Stimulated activated CD8-positive, alpha-beta memory T cell treated with anti-CD3 and anti-CD28 coated beads, Interleukin-15, amount 100 ng/mL, for 1 hour (primary cell): Measurements from ENCODE around the gene CYP26A1.

ENCODE experiments used
- DNase-seq: peaks from one replicate; pipeline ENCODE4 v3.0.0-alpha.2; 2020; ENCODE audit warnings: low read depth

CYP26A1 gene

GRCh38 chr10:93123766-93124165 lies 50.1 kb downstream of the CYP26A1 start:
- no peak for DNase-seq

GRCh38 chr10:93124580-93125318 lies 51.1 kb downstream of the CYP26A1 start:
- DNase-seq, result no peak

GRCh38 chr10:93125966-93126365 lies 52.3 kb downstream of the CYP26A1 start:
- no peak for DNase-seq

GRCh38 chr10:93126483-93127052 lies 52.9 kb downstream of the CYP26A1 start:
- no peak for DNase-seq
